ENCODE results near the gene MEOX1. TPM values are rescaled to one million over a fixed set of nuclear protein-coding genes. Genes with fewer than 3 reads are reported as not detected.

MEOX1 gene
- total and polyA plus RNA-seq, 3 experiments from 2014 or later = 0.86 to 5.4 (median 1.2) TPM

DNA sequence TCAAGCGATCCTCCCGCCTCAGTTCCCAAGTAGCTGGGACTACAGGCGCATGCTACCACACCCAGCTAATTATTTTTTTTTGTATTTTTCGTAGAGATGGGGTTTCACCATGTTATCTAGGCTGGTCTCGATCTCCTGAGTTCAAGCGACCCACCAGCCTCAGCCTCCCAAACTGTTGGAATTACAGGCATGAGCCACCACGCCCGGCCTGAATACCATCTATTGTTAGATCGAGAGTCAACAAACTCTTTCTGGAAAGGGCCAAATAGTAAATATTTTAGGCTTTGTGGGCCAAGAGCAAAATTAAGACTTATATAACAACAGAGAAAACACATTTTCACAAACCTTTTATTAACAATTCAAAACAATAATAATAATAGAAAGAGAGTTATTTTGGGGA, 41.6 kb downstream of the MEOX1 start:
- H3K27me3 Mint-ChIP-seq = peaks cover 7 to 19% of the 10 kb centered on the region in 2 donors
- no peak overlapping the region for H3K27ac ChIP-seq (ENCODE audit: low read depth, low read length)
- H3K9me3 Mint-ChIP-seq = no peaks in the 10 kb centered on the region
- no peak for DNase-seq
- peaks cover 2% of the 10 kb centered on the region for H3K27me3 ChIP-seq (ENCODE audit: insufficient read depth, low read length, poor library complexity, severe bottlenecking)
- ChIA-PET POLR2A (no interaction called here), CTCF (no interaction called here)
- H3K36me3 ChIP-seq (ENCODE audit: insufficient read depth, low read length) = no peaks in the 10 kb centered on the region
- H3K4me3 Mint-ChIP-seq = no peak overlapping the region
- no peaks in the 10 kb centered on the region for H3K4me1 Mint-ChIP-seq
- no peaks in the 10 kb centered on the region for H3K4me1 ChIP-seq (ENCODE audit: insufficient read depth, low read length)
- no peaks in the 10 kb centered on the region for H3K36me3 Mint-ChIP-seq
- no peak overlapping the region for H3K4me3 ChIP-seq (ENCODE audit: low read length)
- no peaks in the 10 kb centered on the region for H3K9me3 ChIP-seq (ENCODE audit: low read length)
- no peak overlapping the region for H3K27ac Mint-ChIP-seq

DNA sequence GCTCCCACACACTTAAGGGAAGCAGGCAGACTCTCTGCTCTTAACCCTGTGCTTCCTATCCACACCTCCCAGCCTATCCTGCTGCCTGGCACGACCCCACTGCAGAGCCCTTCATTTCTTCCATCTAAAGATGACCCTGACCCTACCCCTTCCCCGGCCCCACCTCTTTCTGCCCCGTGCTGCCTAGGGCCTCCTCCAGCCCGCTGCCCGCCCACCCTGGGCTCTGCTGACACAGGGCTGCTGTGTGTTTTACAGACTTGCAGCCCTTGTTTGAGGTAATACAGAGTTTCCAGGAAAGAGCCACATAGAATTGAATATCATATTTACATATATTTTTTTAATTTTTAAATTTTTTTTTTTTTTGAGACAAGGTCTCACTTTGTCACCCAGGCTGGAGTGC, 42.0 kb downstream of the MEOX1 start:
- Mint-ChIP-seq H3K27me3 (peaks cover 5 to 16% of the 10 kb centered on the region in 2 donors), H3K36me3 (no peaks in the 10 kb centered on the region)
- POLR2A ChIA-PET = no interaction called here

DNA sequence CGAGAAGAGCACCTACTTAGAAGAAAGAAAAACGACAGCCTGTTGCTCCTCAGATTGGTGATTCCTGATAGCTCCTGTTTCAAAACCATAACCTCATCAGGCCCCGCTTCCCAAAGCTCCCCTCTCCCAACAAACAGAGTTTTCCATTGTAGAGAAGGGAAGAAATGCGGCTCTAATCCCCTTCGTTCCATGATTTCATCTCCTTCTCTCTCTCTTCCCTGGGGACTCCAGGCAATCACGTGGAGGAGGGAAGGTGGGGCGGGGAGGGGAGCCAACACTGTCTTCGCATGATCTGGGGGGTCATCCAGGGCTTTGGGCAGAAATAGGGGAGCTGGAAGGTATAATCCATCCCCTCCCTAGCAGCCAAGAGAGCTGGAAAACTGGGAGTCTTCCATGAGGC, 43.4 kb downstream of the MEOX1 start:
- H3K27me3 Mint-ChIP-seq = peaks cover 2 to 8% of the 10 kb centered on the region in 2 donors
- ChIA-PET CTCF (no interaction called here), POLR2A (no interaction called here)

More for the DNA sequence above, 42.0 kb downstream of the MEOX1 start:
- H3K4me1 ChIP-seq (ENCODE audit: insufficient read depth, low read length) = no peaks in the 10 kb centered on the region
- H3K27me3 ChIP-seq (ENCODE audit: insufficient read depth, low read length, poor library complexity, severe bottlenecking) = peaks cover 2% of the 10 kb centered on the region
- no peaks in the 10 kb centered on the region for H3K36me3 ChIP-seq (ENCODE audit: insufficient read depth, low read length)
- DNase-seq = no peak
- no peaks in the 10 kb centered on the region for H3K9me3 ChIP-seq (ENCODE audit: low read length)
- Mint-ChIP-seq H3K9me3 (no peaks in the 10 kb centered on the region), H3K27ac (no peak overlapping the region), H3K4me1 (no peaks in the 10 kb centered on the region), H3K4me3 (no peak overlapping the region)
- no peak overlapping the region for H3K4me3 ChIP-seq (ENCODE audit: low read length)
- no peak overlapping the region for H3K27ac ChIP-seq (ENCODE audit: low read depth, low read length)
- CTCF ChIA-PET = no interaction called here

DNA sequence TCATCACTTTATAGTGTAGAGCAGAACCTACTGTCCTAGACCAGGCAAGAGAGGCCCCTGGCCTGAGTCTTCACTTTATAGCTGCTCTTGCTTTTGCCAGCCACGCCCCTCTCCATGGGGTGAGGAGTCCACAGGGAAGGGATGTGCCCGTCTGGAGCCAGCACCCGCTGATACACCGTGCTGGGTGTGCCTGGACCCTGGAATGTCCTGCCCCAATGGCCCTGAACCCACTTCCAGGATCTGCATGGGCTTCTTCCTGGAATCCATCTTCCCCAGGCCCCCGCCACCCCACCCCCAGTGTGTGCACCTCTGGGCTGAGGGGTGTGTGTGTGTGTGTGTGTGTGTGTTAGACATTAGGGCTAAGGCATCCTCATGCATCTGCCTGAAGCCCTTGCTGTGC, 44.9 kb downstream of the MEOX1 start:
- CTCF ChIA-PET = no interaction called here
- Histone ChIP-seq H3K4me1 (ENCODE audit: insufficient read depth, low read length) (no peaks in the 10 kb centered on the region), H3K36me3 (ENCODE audit: insufficient read depth, low read length) (no peaks in the 10 kb centered on the region), H3K9me3 (ENCODE audit: low read length) (no peaks in the 10 kb centered on the region), H3K4me3 (ENCODE audit: low read length) (no peak overlapping the region), H3K27me3 (ENCODE audit: insufficient read depth, low read length, poor library complexity, severe bottlenecking) (peaks cover 2% of the 10 kb centered on the region), H3K27ac (ENCODE audit: low read depth, low read length) (no peak overlapping the region)
- Mint-ChIP-seq H3K4me1 (no peaks in the 10 kb centered on the region), H3K36me3 (no peaks in the 10 kb centered on the region), H3K27ac (no peak overlapping the region), H3K27me3 (peaks cover 0 to 11% of the 10 kb centered on the region in 2 donors), H3K4me3 (no peak overlapping the region), H3K9me3 (peaks cover 0 to 1% (median 0%) of the 10 kb centered on the region in 5 donors)
- POLR2A ChIA-PET = no interaction called here
- DNase-seq = no peak

More for the DNA sequence above, 43.4 kb downstream of the MEOX1 start:
- Histone ChIP-seq H3K27me3 (ENCODE audit: insufficient read depth, low read length, poor library complexity, severe bottlenecking) (peaks cover 2% of the 10 kb centered on the region), H3K36me3 (ENCODE audit: insufficient read depth, low read length) (no peaks in the 10 kb centered on the region), H3K4me1 (ENCODE audit: insufficient read depth, low read length) (no peaks in the 10 kb centered on the region), H3K27ac (ENCODE audit: low read depth, low read length) (no peak overlapping the region), H3K4me3 (ENCODE audit: low read length) (no peak overlapping the region), H3K9me3 (ENCODE audit: low read length) (no peaks in the 10 kb centered on the region)
- no peak for DNase-seq
- Mint-ChIP-seq H3K9me3 (no peaks in the 10 kb centered on the region), H3K36me3 (no peaks in the 10 kb centered on the region), H3K4me3 (no peak overlapping the region), H3K27ac (no peak overlapping the region), H3K4me1 (no peaks in the 10 kb centered on the region)

DNA sequence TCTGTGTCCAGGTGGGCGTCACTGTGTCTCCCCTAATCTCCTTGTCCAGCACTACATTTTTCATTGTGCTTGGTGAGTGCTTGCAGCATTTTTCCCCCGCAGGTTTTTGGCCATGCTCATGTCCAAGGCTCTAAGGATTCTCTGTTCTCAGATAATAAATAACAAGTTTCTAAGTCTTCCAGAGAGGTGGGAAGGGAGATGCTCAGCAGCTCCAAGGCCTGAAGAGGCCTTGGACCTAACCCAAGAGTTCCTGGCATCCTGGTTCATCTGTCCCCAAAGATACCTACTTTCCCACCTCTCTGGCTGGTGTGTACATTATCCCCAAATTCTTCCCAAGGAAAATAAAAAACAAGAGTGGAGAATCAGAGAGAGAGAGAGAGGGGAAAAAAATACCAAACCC, 45.3 kb downstream of the MEOX1 start:
- DNase-seq = no peak
- no peak overlapping the region for H3K4me3 Mint-ChIP-seq
- H3K4me1 Mint-ChIP-seq = no peaks in the 10 kb centered on the region
- peaks cover 0 to 1% (median 0%) of the 10 kb centered on the region in 5 donors for H3K9me3 Mint-ChIP-seq
- H3K36me3 ChIP-seq (ENCODE audit: insufficient read depth, low read length) = no peaks in the 10 kb centered on the region
- H3K36me3 Mint-ChIP-seq = no peaks in the 10 kb centered on the region
- H3K27ac Mint-ChIP-seq = no peak overlapping the region
- no peaks in the 10 kb centered on the region for H3K4me1 ChIP-seq (ENCODE audit: insufficient read depth, low read length)
- ChIA-PET POLR2A (no interaction called here), CTCF (no interaction called here)
- no peak overlapping the region for H3K27ac ChIP-seq (ENCODE audit: low read depth, low read length)
- H3K27me3 Mint-ChIP-seq = peaks cover 0 to 11% of the 10 kb centered on the region in 2 donors
- H3K4me3 ChIP-seq (ENCODE audit: low read length) = no peak overlapping the region
- no peaks in the 10 kb centered on the region for H3K9me3 ChIP-seq (ENCODE audit: low read length)
- no peaks in the 10 kb centered on the region for H3K27me3 ChIP-seq (ENCODE audit: insufficient read depth, low read length, poor library complexity, severe bottlenecking)

DNA sequence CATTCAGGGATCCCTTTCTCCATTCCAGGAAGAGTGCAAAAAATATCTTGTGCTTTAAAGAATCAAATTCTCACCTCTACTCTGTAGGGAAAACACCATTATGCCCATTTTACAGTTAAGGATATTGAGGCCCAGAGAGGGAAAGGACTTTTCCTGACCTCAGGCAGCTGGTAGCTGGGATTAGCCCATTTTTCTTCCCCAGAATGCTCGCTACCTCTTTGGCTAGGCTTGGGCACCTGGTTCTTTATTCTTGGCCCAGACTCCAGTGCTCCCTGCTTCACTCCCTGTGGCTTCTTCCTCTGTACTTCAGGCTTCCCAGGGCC, 45.7 kb downstream of the MEOX1 start:
- H3K4me3 ChIP-seq (ENCODE audit: low read length) = no peak overlapping the region
- Mint-ChIP-seq H3K4me1 (no peaks in the 10 kb centered on the region), H3K9me3 (peaks cover 0 to 1% (median 0%) of the 10 kb centered on the region in 5 donors), H3K27me3 (peaks cover 0 to 11% of the 10 kb centered on the region in 2 donors), H3K4me3 (no peak overlapping the region), H3K27ac (no peak overlapping the region), H3K36me3 (no peaks in the 10 kb centered on the region)
- ChIA-PET POLR2A (no interaction called here), CTCF (no interaction called here)
- no peaks in the 10 kb centered on the region for H3K36me3 ChIP-seq (ENCODE audit: insufficient read depth, low read length)
- no peaks in the 10 kb centered on the region for H3K9me3 ChIP-seq (ENCODE audit: low read length)
- no peaks in the 10 kb centered on the region for H3K4me1 ChIP-seq (ENCODE audit: insufficient read depth, low read length)
- H3K27ac ChIP-seq (ENCODE audit: low read depth, low read length) = no peak overlapping the region
- H3K27me3 ChIP-seq (ENCODE audit: insufficient read depth, low read length, poor library complexity, severe bottlenecking) = no peaks in the 10 kb centered on the region
- no peak for DNase-seq

DNA sequence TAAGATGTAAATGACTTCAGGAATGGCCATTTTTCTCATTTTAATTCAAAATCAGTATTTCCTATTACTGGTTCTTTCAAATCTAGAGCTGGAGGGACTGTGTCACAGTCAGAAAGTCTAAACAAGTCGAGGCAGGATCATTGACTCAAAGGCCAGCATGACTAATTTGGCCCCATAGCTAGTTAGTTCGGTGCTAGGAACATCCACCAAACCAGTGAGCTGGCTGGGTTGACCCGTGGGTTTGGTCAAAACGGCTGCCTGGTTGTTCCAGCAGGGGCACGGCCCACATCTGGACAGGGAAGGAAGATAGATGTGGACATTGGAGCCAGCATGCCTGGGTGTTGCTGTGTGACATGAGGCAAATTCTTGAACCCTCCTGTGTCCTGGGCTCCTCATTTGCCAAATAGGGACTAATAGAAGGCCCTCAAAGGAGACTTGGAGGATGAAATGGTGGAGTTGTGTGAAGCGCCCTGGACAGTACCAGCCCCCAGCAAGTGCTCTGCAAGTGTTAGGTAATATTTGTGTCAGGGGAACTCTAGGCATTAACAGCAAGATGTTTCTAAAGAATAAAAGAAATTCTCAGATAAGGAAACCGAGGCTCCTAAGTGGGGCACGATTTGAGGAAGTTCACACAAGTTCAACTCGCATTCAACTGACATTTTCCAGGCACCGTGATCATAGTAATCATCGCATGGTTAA, 46.2 kb downstream of the MEOX1 start:
- Histone ChIP-seq H3K27ac (ENCODE audit: low read depth, low read length) (no peak overlapping the region), H3K4me3 (ENCODE audit: low read length) (no peak overlapping the region), H3K36me3 (ENCODE audit: insufficient read depth, low read length) (no peaks in the 10 kb centered on the region), H3K9me3 (ENCODE audit: low read length) (no peaks in the 10 kb centered on the region), H3K27me3 (ENCODE audit: insufficient read depth, low read length, poor library complexity, severe bottlenecking) (no peaks in the 10 kb centered on the region), H3K4me1 (ENCODE audit: insufficient read depth, low read length) (no peaks in the 10 kb centered on the region)
- no peaks in the 10 kb centered on the region for H3K4me1 Mint-ChIP-seq
- peaks cover 0 to 1% (median 0%) of the 10 kb centered on the region in 5 donors for H3K9me3 Mint-ChIP-seq
- ChIA-PET POLR2A (no interaction called here), CTCF (no interaction called here)
- peaks cover 0 to 11% of the 10 kb centered on the region in 2 donors for H3K27me3 Mint-ChIP-seq
- H3K4me3 Mint-ChIP-seq = no peak overlapping the region
- no peak overlapping the region for H3K27ac Mint-ChIP-seq
- DNase-seq = no peak
- no peaks in the 10 kb centered on the region for H3K36me3 Mint-ChIP-seq

- H3K27me3 Mint-ChIP-seq = peaks cover 0 to 11% of the 10 kb centered on the region in 2 donors
- Histone ChIP-seq H3K9me3 (ENCODE audit: low read length) (no peaks in the 10 kb centered on the region), H3K27me3 (ENCODE audit: insufficient read depth, low read length, poor library complexity, severe bottlenecking) (no peaks in the 10 kb centered on the region), H3K4me1 (ENCODE audit: insufficient read depth, low read length) (no peaks in the 10 kb centered on the region), H3K36me3 (ENCODE audit: insufficient read depth, low read length) (no peaks in the 10 kb centered on the region), H3K4me3 (ENCODE audit: low read length) (no peak overlapping the region), H3K27ac (ENCODE audit: low read depth, low read length) (no peak overlapping the region)
- H3K9me3 Mint-ChIP-seq = peaks cover 0 to 1% (median 0%) of the 10 kb centered on the region in 5 donors
- H3K27ac Mint-ChIP-seq = no peak overlapping the region
- DNase-seq = no peak
- H3K4me3 Mint-ChIP-seq = no peak overlapping the region
- POLR2A ChIA-PET = no interaction called here
- no peaks in the 10 kb centered on the region for H3K4me1 Mint-ChIP-seq
- CTCF ChIA-PET = no interaction called here
- no peaks in the 10 kb centered on the region for H3K36me3 Mint-ChIP-seq
Observed at GRCh38 chr17:43614561-43614960, 47.2 kb downstream of the MEOX1 start.
